Activated T-helper 1 cell treated with anti-CD3 and anti-CD28 coated beads, Interleukin-12 subunit alpha, Interleukin-12 subunit beta, Interleukin-2, Interleukin-4 antibody, amounts not matched to agents 30 ng/mL and 10 ng/mL and 1 ng/mL, durations not matched to agents 14 hours and 24 hours and 36 hours (primary cell): ENCODE measurements around the gene SSH2. TPM values are rescaled to one million over a fixed set of nuclear protein-coding genes. Genes with fewer than 3 reads are reported as not detected.
A peak's percentile ranks its signal among the peaks of the same experiment; 100 is the strongest.

Experiments
- DNase-seq: peaks from one replicate; pipeline ENCODE4 v3.0.0; 2021; ENCODE audit warnings: low spot score
- H3K27ac Mint-ChIP-seq: one replicate; pipeline ENCODE4 v1.8.0; 2021; ENCODE audit warnings: mild to moderate bottlenecking, mixed read lengths
- H3K27me3 Mint-ChIP-seq: one replicate; pipeline ENCODE4 v1.8.0; 2022; ENCODE audit warnings: mild to moderate bottlenecking, moderate library complexity, mixed read lengths; ENCODE audit not compliant: insufficient read depth
- H3K36me3 Mint-ChIP-seq: one replicate; pipeline ENCODE4 v1.8.0; 2021; ENCODE audit warnings: low read depth, mixed read lengths
- H3K4me1 Mint-ChIP-seq: one replicate; pipeline ENCODE4 v1.8.0; 2021; ENCODE audit warnings: low read depth, mixed read lengths
- H3K4me3 Mint-ChIP-seq: one replicate; pipeline ENCODE4 v1.8.0; 2021; ENCODE audit warnings: mild to moderate bottlenecking, moderate library complexity, mixed read lengths
- H3K9me3 Mint-ChIP-seq: one replicate; pipeline ENCODE4 v1.8.0; 2021; ENCODE audit warnings: mixed read lengths
- intact Hi-C: fragments of 100-400 bp; cut with micrococcal nuclease; formaldehyde crosslinking; loops from one replicate; pipeline ENCODE4 v1.15.1; 2024
- total RNA-seq: library from RNA; stranded (reverse); gene quantifications from 2 replicates; pipeline ENCODE4 v1.2.3, GENCODE V29; 2022

Gene SSH2
- total RNA-seq, 1 donor from 2014 or later, result 43.6 TPM

DNA sequence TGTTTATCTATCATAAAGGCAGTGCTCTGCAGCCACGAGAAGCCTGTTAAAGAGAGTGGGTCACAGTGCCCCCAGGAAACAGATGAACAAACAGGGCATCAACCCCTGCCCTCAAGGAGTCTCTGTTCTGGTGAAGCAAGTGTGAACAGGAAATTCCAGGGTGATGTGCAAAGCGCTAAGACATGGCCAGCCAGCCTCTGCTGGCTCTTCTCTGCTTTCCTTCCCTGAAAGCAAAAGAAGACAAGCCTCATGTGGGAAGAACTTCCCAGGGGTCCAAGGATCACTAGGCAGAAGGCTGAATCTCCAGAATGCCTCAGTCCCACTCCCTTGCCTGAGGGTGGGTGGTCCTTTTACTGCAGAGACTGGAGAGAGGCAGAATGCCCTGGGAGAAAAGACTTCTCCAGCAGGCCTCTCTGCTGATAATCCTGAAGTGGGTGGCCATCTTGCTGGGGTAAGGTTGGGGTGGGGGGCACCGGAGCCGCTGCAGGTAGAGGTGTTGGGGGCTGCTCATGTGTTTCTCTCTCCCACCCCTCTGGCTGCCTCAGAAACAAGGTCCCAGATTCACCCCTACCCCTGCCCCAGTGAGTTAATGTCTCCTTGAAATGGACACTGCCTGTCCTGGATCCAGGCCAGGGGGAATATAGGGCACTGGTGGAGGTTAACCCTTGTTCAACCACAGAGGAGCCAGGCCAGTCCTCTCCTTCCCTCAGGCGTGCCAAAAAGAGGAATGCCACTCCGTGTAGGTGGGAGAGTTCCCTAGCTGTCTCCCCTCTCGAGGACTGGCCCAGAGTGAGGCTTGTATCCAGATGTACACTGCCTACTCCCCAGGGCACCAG lies 334.7 kb downstream of the SSH2 start:
- H3K9me3 Mint-ChIP-seq, result no peaks in the 10 kb centered on the region
- intact Hi-C loops, result no loop called here
- peaks cover 25% of the 10 kb centered on the region for H3K4me1 Mint-ChIP-seq

DNA sequence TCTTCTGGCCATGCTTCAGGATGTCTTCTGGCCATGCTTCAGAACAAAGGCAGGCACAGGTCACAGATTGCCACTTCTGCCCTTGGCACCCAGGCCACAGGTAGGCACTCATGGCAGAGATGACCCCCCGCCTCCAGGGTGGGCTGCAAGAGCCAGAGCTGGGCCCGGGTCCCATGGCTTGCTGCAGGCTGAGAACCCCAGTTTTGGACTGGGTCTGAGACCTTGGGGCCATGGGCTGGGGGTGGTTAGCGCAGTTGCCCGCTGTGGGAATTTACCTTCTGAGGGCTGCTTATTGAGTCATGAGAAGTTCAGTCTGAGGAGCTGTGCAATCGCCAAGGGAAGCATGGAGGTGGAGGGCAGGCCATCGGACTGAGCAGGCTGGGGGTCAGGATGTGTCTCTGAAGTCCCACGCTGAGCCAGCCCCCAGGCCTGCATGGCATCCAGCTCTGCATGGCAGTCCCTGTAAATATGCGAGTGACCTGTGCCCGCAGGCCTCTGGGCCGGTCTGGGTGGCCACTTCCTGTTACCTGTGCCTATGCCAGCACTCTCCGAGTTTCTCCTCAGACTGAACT lies 335.4 kb downstream of the SSH2 start:
- H3K4me1 Mint-ChIP-seq, result peaks cover 25% of the 10 kb centered on the region
- no peaks in the 10 kb centered on the region for H3K9me3 Mint-ChIP-seq
- DNase-seq, result no peak
- intact Hi-C loops, result no loop called here
- no peaks in the 10 kb centered on the region for H3K36me3 Mint-ChIP-seq
- H3K27ac Mint-ChIP-seq, result no peak overlapping the region
- H3K4me3 Mint-ChIP-seq, result peak overlapping the region; percentile 80
- H3K27me3 Mint-ChIP-seq, result no peaks in the 10 kb centered on the region

More for the DNA sequence above, 334.7 kb downstream of the SSH2 start:
- no peaks in the 10 kb centered on the region for H3K27me3 Mint-ChIP-seq
- H3K4me3 Mint-ChIP-seq, result peak overlapping the region; percentile 37
- H3K36me3 Mint-ChIP-seq, result no peaks in the 10 kb centered on the region
- no peak for DNase-seq
- no peak overlapping the region for H3K27ac Mint-ChIP-seq

DNA sequence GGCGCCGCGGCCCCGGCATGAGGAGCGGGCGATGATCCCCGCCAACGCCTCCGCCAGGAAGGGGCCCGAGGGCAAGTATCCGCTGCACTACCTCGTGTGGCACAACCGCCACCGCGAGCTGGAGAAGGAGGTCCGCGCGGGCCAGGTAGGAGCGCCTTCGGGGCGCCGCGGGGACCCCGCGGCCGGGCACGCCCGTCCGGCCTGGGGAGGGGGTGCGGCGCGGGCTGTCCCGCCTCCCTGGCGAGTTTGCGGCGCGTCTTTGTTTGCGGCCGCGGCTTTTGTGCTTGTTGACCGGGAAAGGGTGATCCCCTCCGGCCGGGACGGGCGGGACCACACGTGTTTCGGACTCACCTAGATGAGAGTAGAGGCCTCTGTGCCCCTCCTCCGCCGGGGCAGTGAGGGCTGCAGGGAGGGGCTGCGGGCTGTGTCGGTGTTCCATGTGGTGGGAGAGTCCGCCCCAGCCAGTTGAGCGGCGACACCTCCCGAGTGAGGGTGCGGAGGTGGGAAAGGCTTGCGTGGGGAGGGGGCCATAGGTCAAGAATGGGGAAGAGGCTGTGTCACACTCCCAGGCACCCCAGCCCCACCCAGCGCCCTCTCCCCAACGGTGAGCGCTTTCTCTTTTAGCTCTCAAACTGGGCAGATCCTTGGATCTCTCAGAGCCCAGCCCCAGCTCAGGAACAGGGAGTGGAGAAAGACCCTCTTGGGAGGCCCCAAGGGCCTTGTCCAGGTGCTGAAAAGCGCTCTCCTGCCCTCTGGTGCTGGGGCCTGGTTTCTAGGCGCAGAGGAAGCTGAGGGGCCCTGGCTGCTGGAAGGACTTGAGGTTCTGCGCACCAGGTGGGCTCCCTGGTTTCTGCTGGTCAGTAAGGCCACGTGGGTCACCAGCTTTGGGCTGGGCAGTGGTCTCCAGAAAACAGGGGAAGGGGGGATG lies 336.2 kb downstream of the SSH2 start:
- no peaks in the 10 kb centered on the region for H3K9me3 Mint-ChIP-seq
- no peaks in the 10 kb centered on the region for H3K27me3 Mint-ChIP-seq
- H3K36me3 Mint-ChIP-seq, result no peaks in the 10 kb centered on the region
- H3K4me3 Mint-ChIP-seq, result peak overlapping the region; percentile 80
- peaks cover 25% of the 10 kb centered on the region for H3K4me1 Mint-ChIP-seq
- intact Hi-C loops, result no loop called here
- no peak for DNase-seq
- H3K27ac Mint-ChIP-seq, result no peak overlapping the region

DNA sequence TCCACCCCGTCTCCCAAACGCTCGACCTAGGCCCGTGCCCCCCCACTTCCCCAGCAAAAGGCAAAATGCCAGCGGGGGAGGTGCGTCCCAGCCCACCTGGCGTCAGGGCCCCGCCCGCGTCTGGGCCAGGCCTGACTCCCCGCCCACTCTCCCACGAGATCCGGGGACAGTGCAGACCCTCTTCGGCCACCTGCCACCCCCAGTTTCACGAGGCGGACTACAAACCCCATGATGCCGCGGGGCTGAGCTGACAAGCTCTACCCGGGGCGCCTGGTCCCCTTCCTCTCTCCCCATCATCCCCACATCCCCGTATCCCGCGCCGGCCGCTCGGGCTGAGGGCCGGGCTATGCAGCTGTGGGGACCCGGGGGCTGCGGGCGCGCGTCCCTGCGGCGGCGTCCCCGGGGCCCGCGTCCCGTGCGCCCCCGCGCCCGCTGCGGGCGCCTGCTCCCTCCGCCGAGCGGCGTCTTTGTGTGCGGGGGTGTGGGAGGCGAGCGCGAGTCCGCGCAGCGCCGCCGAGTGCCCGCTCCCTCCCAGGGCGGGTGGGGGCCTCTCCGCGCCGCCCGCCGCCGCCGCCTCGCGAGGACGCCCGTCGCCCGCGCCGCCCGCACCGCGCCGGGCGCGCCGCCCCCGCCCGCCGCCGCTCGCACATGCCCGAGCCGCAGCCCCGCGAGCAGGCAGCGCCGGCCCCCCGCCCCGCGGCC lies 337.0 kb downstream of the SSH2 start, which contains the start of gene ANKRD13B:
TSS of gene ANKRD13B (plus strand) at position 283 of the 702 bp plus-strand sequence. CDS start 490 bp downstream, outside the sequence.
- Mint-ChIP-seq H3K9me3 (no peaks in the 10 kb centered on the region), H3K27ac (no peak within 1 kb of the TSS), H3K36me3 (no peaks in the 10 kb centered on the region), H3K27me3 (no peaks in the 10 kb centered on the region), H3K4me3 (peak within 1 kb of the TSS; percentile 87), H3K4me1 (peaks cover 31% of the 10 kb centered on the region)
- DNase-seq, result no peak
- intact Hi-C loops, result no loop called here

DNA sequence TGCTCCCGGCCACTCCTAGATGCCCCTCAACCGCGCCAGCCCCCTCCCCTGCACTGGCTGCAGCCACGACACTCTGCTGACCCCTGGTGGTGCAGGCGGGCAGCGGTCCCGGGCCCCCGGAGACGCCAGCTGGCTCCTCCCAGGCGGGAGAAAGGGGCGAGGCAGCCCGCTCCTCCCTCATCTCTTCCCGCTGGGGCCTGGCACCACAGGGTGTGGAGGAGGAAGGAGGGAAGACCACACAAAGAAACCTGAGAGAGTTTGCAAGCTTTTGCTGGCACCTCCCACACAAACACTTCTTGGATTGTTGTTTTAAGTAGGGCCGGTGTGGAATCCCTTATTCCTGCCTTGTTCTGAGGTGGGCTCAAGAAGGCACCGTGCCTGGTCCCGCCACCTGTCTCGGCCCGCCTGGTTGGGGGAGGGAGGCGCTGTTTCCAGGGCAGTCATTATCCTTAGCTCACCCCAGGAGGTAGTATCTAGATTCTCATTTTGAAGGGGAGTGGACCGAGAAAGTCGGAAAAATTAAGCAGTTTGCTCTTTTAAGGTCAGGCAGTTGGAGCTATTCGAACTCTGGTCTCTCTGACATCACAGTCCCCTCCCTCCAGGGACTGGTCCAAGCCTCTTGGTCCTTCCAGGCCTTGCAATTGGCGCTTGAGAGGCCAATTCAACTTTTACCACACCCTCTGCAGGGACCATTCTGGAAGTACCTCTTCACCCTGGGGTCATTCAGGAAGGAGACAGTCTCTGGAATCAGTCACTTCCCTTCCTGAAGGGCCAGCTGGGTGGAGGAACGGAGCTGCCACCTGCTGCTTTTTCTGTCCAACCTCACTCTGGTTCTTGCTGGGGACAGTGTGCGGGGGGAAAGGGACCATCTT lies 338.1 kb downstream of the SSH2 start:
- peak overlapping the region; percentile 87 for H3K4me3 Mint-ChIP-seq
- no peaks in the 10 kb centered on the region for H3K27me3 Mint-ChIP-seq
- DNase-seq, result peak; percentile 78
- peak overlapping the region; percentile 80 for H3K27ac Mint-ChIP-seq
- no peaks in the 10 kb centered on the region for H3K36me3 Mint-ChIP-seq
- peaks cover 41% of the 10 kb centered on the region for H3K4me1 Mint-ChIP-seq
- intact Hi-C loops, result no loop called here
- no peaks in the 10 kb centered on the region for H3K9me3 Mint-ChIP-seq

DNA sequence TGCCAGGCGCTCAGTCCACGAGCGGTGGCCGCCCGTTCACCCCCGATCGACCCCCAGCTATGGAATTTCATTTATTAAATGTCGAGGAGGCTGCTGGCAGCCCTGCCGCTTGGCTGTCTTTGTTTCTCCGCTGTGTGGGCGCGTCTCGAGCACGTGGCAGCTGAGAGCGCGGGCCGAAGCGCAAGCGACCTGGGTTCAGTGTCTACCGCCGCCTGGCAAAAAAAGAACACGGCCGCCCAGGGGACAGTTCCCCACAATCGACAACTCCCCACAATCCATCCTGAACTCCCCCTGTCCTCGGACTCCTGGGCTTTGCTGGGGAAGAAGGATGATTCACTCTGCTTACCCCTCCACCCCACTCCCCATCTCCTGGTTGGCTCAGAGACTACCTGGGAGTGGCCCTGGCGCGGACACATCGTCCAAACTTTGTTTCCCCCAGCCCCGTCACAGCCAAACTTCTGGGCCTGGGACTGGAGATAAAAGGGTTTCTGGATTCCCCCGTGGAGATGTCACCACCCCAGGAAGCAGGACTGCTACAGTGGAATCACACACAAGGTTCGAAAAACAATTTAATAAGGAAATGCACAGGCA lies 338.8 kb downstream of the SSH2 start:
- Mint-ChIP-seq H3K9me3 (no peaks in the 10 kb centered on the region), H3K27me3 (no peaks in the 10 kb centered on the region), H3K27ac (peak overlapping the region; percentile 80), H3K36me3 (no peaks in the 10 kb centered on the region), H3K4me3 (peak overlapping the region; percentile 87), H3K4me1 (peaks cover 48% of the 10 kb centered on the region)
- no peak for DNase-seq
- intact Hi-C loops, result no loop called here

DNA sequence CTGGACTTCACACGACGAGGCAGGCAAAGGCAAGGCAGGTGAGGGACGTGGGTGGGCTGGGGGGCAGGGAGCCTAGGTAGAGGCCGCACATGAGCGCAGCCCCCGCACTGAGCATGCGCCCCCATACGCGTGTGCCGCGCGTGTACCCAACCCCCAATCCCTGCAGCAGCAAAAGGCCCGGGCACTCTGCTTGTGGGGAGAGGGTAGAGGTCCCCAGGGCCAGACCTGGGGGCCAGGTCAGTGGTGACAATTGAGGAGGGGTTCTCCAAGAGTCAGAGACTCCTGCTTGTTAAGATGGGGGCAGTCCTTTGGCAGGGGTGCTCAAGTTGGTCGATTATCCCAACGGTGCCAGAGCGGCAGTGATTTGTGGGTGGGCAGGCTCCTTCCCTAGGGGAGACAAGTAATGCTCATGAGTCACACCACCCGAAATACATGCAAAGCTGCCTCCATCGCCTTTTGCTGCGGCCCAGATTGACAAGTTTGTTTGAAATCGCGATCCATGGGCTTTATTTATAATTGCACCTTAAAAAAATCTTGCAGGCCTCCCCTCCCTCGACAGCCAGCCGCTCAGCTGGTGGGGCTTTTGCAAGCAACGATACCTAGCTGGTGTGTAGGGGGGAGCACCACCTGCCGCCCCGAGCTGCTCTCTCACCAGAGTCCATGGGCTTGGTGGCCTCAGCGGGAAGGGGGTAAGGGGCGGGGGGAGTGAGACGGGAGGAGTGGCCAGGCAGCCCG lies 339.4 kb downstream of the SSH2 start:
- Mint-ChIP-seq H3K4me3 (peak overlapping the region; percentile 87), H3K4me1 (peaks cover 55% of the 10 kb centered on the region), H3K36me3 (no peaks in the 10 kb centered on the region), H3K9me3 (no peaks in the 10 kb centered on the region), H3K27me3 (no peaks in the 10 kb centered on the region), H3K27ac (peak overlapping the region; percentile 29)
- no peak for DNase-seq
- intact Hi-C loops, result no loop called here

DNA sequence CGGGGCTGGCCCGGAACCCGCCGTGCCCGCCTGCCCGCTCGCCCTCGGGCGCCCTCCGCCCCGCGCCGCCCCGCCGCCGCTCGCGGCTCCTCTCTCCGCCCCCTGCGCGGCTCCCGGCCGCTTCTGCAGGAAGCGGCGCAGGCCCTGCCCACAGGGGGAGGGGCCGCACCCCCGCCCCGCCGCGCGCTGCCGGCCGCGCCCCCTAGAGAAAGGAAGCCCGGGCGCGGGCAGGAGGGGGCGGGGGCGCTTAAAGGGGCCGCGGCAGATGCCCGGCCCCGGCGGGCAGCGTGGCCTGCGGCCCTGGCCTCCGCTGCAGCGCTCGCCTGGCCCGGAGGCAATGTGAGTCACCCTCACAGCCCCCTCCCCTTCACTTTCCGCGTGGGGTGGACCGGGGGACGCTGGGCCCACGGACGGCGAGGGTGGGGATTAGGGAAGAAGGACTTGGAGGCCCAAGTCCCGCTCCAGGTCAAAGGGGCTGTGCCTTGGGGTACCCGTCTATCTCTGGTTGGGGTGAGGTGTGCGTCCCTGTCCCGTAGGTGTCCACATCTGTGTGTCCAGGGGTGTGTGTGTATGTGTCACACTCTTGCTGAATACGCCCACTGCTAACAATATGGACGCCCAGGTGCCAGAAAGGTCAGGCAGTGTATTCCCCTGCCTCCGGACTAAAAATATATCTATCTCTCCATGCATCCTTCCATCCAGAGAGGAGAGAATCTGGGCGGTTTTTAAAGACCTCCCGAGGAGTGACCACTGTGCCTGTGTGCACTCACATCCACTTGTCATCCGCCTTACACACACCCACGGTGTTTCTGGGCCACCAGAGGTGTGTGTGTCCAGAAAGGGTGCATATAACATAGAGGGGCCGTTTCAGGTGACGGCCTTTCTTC lies 340.3 kb downstream of the SSH2 start, which contains the start of gene GIT1:
TSS of gene GIT1 (minus strand) at position 125 of the 887 bp plus-strand sequence. CDS start 270 bp downstream, outside the sequence.
- H3K4me1 Mint-ChIP-seq, result peaks cover 63% of the 10 kb centered on the region
- peak within 1 kb of the TSS; percentile 87 for H3K27ac Mint-ChIP-seq
- intact Hi-C loops, result loop anchor here (1.0 to 2.0 kb wide), 4 partner anchors 9 to 339 kb away; partner anchors contain the start of gene TP53I13
- peak within 1 kb of the TSS; percentile 96 for H3K4me3 Mint-ChIP-seq
- DNase-seq, result peak; percentile 84
- H3K9me3 Mint-ChIP-seq, result no peaks in the 10 kb centered on the region
- no peaks in the 10 kb centered on the region for H3K36me3 Mint-ChIP-seq
- no peaks in the 10 kb centered on the region for H3K27me3 Mint-ChIP-seq

DNA sequence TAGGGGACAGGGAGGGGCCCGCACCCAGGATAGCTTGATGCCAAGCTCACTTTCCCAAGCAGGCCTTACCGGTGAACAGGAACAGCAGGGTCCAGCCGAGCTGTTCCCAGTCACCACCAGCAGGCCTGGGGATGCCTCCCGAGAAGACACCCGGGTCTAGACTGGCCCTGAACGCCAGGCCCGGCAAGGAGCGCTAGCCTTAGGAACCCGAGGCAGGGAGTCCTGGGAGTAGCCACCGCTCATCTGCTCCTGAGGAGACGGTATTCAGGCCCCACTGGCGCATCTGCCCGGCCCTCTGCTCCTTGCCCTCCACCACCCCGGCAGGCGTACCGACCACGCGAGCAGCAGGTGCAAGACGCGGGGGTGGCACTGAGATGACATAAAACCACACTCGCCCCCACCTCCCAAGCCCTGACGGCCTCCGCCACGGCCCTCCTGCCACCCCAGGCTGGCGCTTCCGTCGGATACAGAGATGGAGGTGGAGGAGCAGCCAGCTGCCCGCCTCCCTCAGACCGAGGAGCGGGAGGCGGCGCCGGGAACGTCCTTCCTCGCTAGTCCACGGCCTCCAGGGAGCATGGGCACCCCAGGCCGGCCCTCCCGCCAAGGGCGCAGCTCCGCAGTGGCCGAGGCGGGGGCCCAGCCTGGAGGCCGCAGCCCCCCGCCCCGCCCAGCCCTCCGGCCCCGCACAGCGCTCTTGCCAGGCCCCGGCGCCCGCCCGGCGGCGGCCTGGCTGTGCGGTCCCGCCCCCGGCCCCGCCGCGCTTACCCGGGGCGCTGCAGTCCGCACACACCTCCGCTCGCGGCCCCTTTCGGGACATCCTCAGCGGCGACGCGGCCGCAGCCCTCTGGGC lies 341.2 kb downstream of the SSH2 start:
- Mint-ChIP-seq H3K9me3 (no peaks in the 10 kb centered on the region), H3K4me3 (peak overlapping the region; percentile 96), H3K36me3 (no peaks in the 10 kb centered on the region), H3K27me3 (no peaks in the 10 kb centered on the region), H3K27ac (peak overlapping the region; percentile 78), H3K4me1 (peaks cover 68% of the 10 kb centered on the region)
- intact Hi-C loops, result loop anchor here (1.0 to 2.0 kb wide), 4 partner anchors 8 to 340 kb away; partner anchors contain the start of gene TP53I13
- DNase-seq, result peak; percentile 42
